Measurements from ENCODE around the gene MAPT. TPM values are rescaled to one million over a fixed set of nuclear protein-coding genes. Genes with fewer than 3 reads are reported as not detected.

Gene MAPT
- polyA plus RNA-seq, 1 experiment, result 0.27 TPM

GRCh38 chr17:46060461-46060860 is 166.1 kb downstream of the MAPT start:
- no peaks in the 10 kb centered on the region for H3K27me3 ChIP-seq (ENCODE audit: control insufficient read depth, insufficient read depth, low read length)
- POLR2A ChIA-PET, result no interaction called here
- no peak overlapping the region for H3K4me3 ChIP-seq (ENCODE audit: low read depth, low read length)
- no peak overlapping the region for H3K27ac ChIP-seq (ENCODE audit: low read depth, low read length)
- no peak for TF ChIP-seq CTCF (IDR thresholded peaks at IDR 0.05; ENCODE audit: low read depth, low read length)
- CTCF ChIA-PET, result interaction anchor here (1.1 to 3.2 kb wide), 3 partner anchors 9 to 138 kb away, joined by 4 to 27 read pairs (median 7); partner anchors contain the start of gene KANSL1
- no peaks in the 10 kb centered on the region for H3K9me3 ChIP-seq (ENCODE audit: control insufficient read depth, insufficient read depth, low read length)
- DNase-seq (ENCODE audit: low read depth, low spot score), result no peak

GRCh38 chr17:46061435-46061834 is 167.1 kb downstream of the MAPT start:
- TF ChIP-seq CTCF (IDR thresholded peaks at IDR 0.05; ENCODE audit: low read depth, low read length), result peak; percentile 23; the same call in 1 of the 2 replicates
- no peak for DNase-seq (ENCODE audit: low read depth, low spot score)
- H3K27me3 ChIP-seq (ENCODE audit: control insufficient read depth, insufficient read depth, low read length), result no peaks in the 10 kb centered on the region
- H3K27ac ChIP-seq (ENCODE audit: low read depth, low read length), result no peak overlapping the region
- H3K9me3 ChIP-seq (ENCODE audit: control insufficient read depth, insufficient read depth, low read length), result no peaks in the 10 kb centered on the region
- no peak overlapping the region for H3K4me3 ChIP-seq (ENCODE audit: low read depth, low read length)
- ChIA-PET CTCF (interaction anchor here (0.9 to 2.5 kb wide), 3 partner anchors 17 to 132 kb away, joined by 6 to 17 read pairs (median 8); partner anchors contain the start of gene KANSL1), POLR2A (interaction anchor here (0.6 kb wide), 1 partner anchor 12 kb away, joined by 3 read pairs; no protein-coding TSS in a partner anchor)

GRCh38 chr17:46063241-46063640 is 168.9 kb downstream of the MAPT start:
- no peak for TF ChIP-seq CTCF (IDR thresholded peaks at IDR 0.05; ENCODE audit: low read depth, low read length)
- peak; percentile 27 for DNase-seq (ENCODE audit: low read depth, low spot score)
- Histone ChIP-seq H3K27ac (ENCODE audit: low read depth, low read length) (no peak overlapping the region), H3K4me3 (ENCODE audit: low read depth, low read length) (no peak overlapping the region), H3K9me3 (ENCODE audit: control insufficient read depth, insufficient read depth, low read length) (no peaks in the 10 kb centered on the region), H3K27me3 (ENCODE audit: control insufficient read depth, insufficient read depth, low read length) (no peaks in the 10 kb centered on the region)
- CTCF ChIA-PET, result interaction anchor here (0.6 to 2.5 kb wide), 8 partner anchors 9 to 150 kb away, joined by 3 to 17 read pairs (median 5); partner anchors contain the start of gene KANSL1
- POLR2A ChIA-PET, result no interaction called here

- Histone ChIP-seq H3K27ac (ENCODE audit: low read depth, low read length) (no peak overlapping the region), H3K4me3 (ENCODE audit: low read depth, low read length) (no peak overlapping the region), H3K9me3 (ENCODE audit: control insufficient read depth, insufficient read depth, low read length) (no peaks in the 10 kb centered on the region), H3K27me3 (ENCODE audit: control insufficient read depth, insufficient read depth, low read length) (no peaks in the 10 kb centered on the region)
- POLR2A ChIA-PET, result no interaction called here
- CTCF ChIA-PET, result interaction anchor here (1.0 to 1.9 kb wide), 3 partner anchors 20 to 223 kb away, joined by 3 to 7 read pairs (median 7); partner anchors contain the start of gene KANSL1
- TF ChIP-seq CTCF (IDR thresholded peaks at IDR 0.05; ENCODE audit: low read depth, low read length), result no peak
- no peak for DNase-seq (ENCODE audit: low read depth, low spot score)
Measured at GRCh38 chr17:46064460-46064859, 170.1 kb downstream of the MAPT start.

- POLR2A ChIA-PET, result interaction anchor here (0.9 kb wide), 1 partner anchor 121 kb away, joined by 3 read pairs; the partner anchor contains the start of gene KANSL1
- Histone ChIP-seq H3K27ac (ENCODE audit: low read depth, low read length) (no peak overlapping the region), H3K9me3 (ENCODE audit: control insufficient read depth, insufficient read depth, low read length) (no peaks in the 10 kb centered on the region), H3K4me3 (ENCODE audit: low read depth, low read length) (no peak overlapping the region), H3K27me3 (ENCODE audit: control insufficient read depth, insufficient read depth, low read length) (no peaks in the 10 kb centered on the region)
- no peak for DNase-seq (ENCODE audit: low read depth, low spot score)
- CTCF ChIA-PET, result interaction anchor here (2.1 kb wide), 1 partner anchor 121 kb away, joined by 17 read pairs; the partner anchor contains the start of gene KANSL1
- TF ChIP-seq CTCF (IDR thresholded peaks at IDR 0.05; ENCODE audit: low read depth, low read length), result no peak
Measured at GRCh38 chr17:46071796-46072195, 177.4 kb downstream of the MAPT start.
